Measurements from ENCODE around the gene OR4F3.
"Not testable (repeated sequence)": the region's sequence is repeated elsewhere in the genome, so short reads cannot be mapped to it uniquely, and the experiment has no call there.

OR4F3 gene

GRCh38 chr5:181366968-181367367 is at the start of gene OR4F3:
TSS of gene OR4F3 (plus strand) at chr5:181367268.
- not testable (repeated sequence) for DNase-seq (ENCODE audit: low read depth in 3 of 3)

Measured in stimulated activated CD4-positive, alpha-beta T cell treated with anti-CD3 and anti-CD28 coated beads, TNF-alpha, amount 100 ng/mL, for 24 hours (primary cell).